Stimulated activated CD4-positive, alpha-beta T cell treated with anti-CD3 and anti-CD28 coated beads, Interleukin-1b, Interleukin-23, amount 100 ng/mL, for 48 hours (primary cell): ENCODE data around the gene JAKMIP1.

Source experiments
- DNase-seq: peaks from one replicate; pipeline ENCODE4 v3.0.0-alpha.2; 2020

Gene JAKMIP1

DNA sequence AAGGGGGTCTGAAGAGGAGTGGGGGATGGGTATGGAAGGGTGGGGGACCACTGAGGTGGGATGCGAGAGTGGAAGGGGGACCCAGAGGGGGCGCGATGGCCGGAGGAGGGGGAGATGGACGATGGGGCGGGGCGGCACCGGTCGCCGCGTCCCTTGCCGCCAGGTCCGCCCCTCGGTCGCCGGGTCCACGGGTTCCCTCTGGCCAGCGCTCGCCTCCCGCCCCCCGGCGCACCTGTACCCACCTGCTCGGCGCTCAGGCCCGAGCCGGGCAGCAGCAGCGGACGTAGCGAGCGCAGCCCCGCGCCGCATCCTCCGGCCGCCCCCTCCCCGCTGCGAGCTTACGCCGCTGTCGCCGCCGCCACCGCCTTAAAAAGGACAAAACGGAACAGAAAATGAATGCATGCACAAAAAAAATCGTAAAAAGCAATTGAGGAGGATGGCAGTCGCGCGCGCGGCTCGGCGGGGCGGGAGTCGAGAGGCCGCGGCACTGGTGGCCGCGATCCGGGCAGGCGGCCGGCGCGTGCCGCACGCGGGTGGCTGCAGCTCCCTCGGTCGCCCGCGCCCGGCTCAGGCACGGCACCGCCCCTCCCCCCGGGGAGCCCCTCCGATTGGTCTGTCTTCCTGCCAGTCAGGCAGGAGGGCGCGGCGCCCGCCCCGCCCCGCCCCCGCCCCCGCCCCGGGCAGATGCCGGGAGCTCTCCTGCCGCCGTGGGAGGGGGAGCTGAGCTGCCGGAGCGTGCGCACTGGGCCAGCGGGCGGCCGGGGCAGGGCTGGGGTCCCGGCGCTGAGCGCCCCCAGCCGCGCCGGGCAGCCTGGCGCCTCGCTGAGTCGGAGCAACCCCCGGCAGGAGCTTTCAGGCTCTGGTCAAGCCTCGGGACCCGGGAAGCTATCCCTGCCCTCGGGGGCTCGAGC is at the start of gene JAKMIP1:
TSS of gene JAKMIP1 (minus strand) at position 539 of the 911 bp plus-strand sequence. CDS start 87,699 bp downstream, outside the sequence.
- peak; percentile 83 for DNase-seq

DNA sequence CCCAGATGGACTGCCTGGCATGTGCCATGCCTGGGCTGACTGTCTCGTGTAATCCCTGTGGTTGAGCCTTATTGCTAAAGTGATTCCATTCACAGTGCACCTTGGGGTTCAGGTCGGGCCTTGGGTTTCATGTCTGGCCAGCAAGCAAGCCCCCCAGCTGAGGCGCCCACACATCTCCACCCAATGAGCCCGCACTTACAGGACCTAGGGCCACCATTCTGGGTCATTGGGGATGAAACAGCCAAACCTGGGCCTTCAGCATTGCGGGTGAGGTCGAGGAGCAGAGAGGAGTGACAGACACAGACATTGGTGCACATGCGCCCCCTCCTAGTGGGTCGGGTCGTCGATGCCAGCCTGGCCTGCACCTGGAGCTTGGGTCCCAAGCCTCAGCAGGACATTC is 48.0 kb upstream of the JAKMIP1 start:
- DNase-seq, result no peak

DNA sequence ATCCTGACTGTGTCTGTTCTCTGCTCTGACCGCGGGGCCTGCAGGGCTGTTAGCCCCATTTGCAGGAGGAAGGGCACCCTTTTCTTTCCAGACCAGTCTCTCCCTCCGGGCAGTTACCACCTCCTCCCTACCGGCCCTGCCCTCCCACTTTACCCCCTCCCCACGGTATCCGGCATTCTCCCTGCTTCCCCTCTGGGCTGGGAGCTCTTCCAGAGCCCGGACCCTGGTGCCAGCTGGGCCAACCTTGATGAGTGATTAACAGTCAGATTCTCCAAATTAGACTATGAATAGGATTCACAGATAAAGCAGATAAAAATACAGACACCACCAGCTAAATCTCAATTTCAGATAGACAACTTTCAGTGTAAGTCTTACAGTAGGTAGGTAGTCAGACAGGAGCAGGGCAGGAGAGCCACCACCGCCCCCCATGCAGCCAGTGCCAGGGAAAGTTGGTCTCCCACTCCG is 45.9 kb upstream of the JAKMIP1 start:
- no peak for DNase-seq

DNA sequence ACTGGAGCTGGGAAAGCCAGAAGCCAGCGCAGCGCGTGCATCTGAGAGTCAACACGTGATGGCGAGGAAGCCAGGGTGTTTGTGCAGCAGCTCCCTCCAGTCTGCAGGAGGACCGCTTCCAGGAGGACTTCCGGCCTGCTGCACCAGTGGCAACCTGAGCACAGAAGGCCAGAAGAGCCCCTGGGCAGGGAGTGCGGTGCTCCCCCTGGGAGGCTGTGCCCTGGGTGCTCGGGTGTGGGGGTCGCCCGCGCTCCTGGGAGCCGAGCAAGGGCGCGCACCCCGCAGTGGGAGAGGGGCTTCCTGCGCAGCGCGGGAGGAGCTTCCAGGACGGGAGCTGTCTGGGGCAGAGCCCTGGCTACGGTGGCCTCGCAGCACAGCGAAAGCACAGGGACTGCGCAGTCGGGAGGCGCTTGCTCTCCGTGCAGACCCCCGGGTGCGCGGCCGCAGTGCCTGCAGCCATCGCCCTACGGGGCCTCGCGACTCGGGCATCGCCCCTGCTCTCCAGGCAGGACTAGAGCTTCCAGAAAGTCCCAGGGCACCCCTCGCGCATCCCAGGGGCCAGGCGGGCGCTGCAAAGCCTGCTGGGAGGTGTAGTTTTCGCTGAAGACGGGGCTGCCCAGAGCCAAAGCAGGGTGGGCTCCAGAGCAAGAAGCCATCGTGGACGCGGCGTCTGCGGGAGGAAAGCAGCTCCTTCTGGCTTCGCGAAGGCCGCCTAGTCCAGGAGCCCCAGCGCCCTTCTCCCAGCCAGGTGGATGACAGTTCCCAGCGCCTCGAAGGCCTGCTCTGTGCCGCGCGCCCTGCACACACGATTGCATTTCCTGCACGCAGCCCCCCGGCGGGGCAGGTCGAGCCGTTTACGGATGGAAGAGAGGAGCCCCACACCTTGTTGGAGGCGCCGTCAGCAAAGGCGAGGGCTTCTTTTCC is 45.2 kb upstream of the JAKMIP1 start:
- no peak for DNase-seq

DNA sequence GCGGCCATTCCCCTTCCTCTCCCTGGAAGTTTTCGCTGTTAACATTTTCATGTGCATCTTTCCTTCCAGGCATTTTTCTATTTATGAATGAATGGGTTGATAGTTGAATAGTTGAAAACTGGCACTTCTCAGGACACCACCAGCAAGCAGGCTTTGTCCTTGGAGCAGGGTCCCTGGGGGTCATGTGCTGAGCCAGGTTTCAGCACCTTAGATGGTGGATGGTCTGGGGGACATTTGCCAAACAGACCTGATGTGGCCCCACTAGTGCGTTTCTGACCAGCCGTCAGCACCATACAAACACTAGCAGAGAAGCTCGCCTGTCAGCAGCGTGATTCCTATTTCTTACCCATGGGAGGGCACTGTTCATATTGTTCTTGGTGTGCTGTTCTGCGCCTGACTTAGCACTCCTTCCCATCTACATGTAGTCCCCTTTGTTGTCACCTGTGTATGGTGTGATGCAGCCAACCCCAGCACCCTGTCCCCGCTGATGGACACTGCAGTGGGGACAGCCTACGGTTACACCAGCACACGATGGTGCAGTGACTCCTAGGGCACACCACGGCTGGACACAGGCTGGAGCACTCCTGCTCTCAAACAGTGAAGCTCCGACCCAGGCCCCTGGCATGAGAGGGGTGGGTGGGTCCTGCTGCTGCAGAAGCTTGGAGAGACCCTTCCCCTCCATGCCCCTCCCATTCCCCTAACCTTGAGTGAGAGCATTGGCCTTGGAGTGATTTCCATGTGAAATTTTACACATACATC is 42.1 kb upstream of the JAKMIP1 start:
- DNase-seq, result no peak

DNA sequence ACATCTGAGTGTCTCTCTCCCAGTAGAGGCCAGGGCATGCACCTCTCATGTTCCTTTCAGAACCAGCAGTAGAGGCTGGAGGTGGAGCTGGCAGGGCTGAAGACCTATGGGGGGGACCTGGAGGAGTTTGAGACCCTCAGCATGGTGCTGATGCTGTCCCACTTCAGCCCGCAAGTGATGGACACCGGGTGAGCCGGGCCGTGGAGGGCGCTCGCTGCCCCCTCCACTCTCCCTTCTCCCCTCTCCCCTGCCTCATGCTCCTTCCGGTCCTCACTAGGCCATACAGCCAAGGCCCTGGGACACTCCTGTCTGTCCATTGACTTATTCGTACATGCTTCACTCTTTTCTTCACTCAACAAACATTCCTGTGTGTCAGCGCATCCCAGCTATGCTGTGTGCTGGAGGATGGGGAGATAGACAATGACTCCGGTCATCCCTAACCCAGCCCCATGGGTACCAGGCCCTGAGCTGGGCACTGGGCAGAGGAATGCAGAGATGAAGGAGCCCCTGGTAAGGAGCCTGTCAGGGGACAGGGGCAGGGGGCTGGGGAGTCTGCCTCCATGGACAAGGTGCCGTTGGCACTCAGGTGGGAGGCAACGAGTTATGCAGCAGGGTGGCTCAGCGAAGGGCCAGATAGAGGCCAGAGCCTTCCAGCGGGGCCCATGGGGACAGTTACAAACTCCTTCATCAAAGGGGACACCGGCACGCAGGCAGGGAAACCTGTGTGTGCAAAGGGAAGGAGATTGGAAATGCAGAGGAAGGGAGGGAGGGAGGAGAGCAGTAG is 40.9 kb upstream of the JAKMIP1 start:
- DNase-seq, result no peak

DNA sequence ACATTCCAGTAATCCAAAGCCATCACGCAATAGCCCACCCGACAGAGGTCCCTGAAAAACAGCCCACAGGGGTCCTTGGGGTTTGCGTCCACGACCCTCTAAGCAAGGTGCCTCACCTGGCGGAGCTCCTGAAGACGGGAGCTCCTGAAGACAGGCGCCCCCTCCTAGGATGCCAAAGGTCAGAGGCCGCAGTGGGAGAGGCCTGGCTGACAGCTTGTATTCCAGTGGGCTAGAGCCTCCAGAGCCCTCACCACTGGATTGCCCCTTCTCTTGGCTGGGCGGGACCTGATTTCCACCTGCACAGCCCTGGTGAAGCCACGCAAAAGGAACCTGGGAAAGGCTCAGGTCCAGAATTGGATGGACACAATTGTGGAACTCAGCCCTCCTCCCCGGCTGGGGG is 39.6 kb upstream of the JAKMIP1 start:
- no peak for DNase-seq

DNA sequence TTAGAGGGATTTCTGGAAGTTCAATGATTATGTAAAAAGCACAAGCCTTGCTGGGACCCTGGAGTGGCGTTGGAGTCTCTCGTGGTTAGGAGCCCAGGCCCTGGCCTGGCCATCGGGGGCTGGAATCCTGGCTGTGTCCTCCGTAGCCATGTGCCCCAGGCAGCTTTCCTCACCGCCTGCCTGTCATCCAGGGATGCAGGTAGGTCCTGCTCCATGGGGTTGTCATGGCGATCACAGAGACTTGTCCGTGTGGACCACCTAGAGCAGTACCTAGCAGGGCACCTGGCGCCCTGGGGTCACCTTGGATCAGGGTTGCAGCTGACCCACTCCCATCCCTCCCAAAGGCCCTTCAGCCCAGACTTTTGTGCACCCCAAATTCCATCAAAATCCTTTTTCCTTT is 39.1 kb upstream of the JAKMIP1 start:
- DNase-seq, result no peak

DNA sequence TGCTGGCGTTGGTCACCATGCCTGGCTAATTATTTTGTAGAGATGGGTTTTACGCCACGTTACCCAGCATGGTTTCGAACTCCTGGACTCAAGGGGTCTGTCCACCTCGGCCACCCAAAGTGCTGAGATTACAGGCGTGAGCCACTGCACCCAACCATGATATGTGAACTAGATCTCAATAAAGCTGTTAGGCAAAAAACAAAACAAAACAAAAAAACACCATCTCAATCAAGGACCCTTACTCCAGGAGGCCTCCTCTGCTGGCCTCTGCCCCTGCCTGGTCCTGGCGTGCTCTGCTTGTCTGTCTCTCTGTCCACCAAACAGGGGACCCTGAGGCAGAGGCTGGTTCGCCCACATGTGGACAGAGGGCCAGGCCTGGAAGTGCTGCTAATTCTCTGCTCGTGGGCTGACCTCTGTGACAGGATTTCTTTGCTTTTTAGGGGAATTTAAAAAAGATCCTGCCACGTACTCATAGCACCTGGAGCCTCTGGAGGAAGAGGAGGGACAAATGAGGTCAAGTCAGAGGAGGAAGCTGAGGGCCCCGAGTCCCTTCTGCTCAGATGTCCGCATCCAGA is 36.6 kb upstream of the JAKMIP1 start:
- DNase-seq, result no peak

DNA sequence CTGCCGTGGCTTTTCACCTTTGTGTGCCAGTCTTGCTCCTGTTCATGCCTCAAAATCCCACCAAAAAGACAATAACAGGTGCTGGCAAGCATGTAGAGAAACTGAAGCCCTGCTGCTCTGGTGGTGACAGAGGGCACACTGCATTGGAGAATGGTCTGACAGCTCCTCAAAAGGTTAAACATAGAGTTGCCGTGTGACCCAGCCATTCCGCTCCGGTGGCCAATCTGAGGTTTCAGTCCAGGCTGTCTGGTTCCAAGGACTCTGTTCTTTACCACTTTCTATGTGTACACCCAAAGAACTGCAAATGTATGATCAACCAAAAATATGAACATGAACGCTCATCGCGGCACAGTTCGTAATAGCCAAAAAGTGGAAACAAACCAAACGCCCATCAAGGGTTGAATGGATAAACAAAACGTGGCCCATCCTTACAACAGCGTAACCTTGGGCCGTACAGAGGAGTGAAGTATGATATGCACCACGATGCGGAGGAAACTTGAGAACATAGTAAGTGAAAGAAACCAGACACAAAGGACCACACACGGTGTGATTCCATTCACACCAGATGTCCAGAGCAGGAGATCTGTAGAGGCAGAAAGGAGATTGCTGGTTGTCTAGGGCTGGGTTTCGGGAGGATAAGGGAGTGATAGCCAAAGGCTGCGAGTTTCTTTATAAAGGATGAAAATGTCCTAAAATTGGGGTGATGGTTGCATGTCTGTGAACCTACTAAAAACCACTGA is 35.7 kb upstream of the JAKMIP1 start:
- DNase-seq, result no peak

DNA sequence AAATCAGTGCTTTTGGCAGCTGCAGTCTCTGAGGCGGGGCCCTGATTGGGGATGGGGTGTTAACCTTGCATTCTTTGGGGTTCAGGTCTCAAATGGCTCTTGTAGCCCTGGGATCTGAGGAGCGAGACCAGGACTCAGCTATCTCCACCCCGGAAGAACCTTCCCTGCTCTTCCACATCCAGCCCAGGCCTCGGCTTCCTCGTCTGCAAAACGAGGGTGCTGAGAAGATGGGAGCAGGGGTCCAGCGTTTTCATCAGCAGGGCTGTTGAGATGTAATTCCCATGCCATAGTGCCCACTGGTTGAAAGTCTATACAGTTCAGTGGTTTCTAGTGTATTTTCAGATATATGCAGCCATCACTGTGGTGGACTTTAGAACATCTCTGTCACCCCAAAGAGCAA is 34.7 kb upstream of the JAKMIP1 start:
- DNase-seq, result no peak

DNA sequence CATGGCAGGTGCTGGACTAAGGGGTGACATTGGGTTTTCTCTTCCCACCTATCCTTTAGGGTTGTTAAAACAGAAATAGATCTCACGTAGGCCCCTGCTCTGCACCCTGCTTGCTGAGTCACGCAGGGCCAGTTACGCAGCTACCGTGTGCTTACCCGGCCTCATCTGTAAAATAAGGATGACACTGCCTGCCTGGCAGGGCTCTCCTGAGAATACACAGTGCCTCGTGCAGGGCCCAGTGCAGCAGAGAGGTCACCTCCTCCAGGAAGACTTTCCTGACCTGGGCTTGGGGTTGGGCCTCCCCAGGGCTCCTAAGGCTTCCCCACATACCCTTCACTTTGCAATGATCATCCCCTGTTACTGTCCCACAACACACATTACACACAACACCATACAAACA is 33.6 kb upstream of the JAKMIP1 start:
- DNase-seq, result no peak

DNA sequence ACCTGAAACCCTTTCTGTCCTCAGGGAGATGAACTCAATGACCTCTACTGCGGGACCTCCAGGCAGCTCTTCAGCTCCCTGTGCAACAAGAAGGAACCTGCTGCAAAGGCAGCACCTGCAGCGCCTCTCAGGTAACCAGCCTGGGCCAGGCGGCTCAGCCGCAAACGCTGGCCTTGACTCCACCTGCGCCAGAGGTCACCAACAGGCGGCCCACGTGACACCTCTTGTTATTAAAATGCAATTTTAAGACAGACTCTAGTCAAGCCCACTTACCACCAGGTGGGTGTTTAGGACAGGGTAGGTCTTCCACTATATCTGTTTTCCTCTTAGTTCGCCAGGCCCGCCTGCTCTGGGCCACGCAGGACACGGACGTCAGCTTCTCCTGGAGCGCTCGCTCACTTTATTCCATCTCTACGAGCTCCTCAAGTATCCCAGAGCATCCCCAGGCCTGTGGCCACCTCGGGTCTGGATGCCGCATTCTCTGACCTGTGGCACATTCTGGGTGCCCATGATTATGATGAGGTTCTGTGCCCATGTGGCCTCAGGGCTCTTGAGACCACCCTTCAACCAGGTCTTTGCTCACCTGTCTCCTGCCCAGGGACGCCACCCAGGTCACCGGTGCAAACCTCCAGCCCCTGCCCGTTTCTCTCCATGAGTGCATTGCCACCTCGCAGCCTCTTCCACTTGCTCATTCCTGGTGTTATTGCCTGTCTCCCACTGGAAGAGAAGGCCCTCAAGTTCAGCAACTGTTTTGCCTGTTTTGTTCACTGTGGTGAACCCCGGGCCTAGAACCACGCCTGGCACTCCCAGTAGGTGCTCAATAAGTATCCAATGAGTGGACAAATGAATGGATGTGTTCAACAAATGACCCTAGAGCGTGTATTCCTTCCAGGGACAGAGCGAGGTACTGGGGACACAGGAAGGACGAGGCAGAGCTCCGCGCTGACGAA is 32.8 kb upstream of the JAKMIP1 start:
- no peak for DNase-seq

DNA sequence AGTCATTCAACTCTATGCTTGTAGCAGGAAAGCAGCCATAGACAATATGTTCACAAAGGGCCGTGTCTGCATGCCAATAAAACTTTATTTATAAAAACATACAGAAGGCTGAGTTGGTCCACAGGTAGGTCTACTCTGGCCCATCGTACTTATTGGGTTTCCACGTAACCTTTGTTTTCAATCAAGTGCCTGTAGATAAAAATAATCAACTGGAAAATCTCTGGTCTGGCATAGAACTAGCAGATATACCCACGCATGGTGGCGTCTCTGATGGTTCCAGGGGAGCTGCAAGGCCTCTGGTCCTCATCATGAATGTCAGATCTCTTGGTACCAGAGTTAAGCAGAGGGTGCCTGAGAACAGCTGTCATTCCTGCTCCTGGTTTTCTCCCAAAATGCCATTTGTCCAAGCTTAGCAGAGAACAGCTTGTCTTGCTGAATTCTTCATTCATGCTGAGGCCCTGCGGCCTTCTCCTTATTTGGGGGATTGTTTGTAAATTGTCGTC is 31.4 kb upstream of the JAKMIP1 start:
- no peak for DNase-seq

DNA sequence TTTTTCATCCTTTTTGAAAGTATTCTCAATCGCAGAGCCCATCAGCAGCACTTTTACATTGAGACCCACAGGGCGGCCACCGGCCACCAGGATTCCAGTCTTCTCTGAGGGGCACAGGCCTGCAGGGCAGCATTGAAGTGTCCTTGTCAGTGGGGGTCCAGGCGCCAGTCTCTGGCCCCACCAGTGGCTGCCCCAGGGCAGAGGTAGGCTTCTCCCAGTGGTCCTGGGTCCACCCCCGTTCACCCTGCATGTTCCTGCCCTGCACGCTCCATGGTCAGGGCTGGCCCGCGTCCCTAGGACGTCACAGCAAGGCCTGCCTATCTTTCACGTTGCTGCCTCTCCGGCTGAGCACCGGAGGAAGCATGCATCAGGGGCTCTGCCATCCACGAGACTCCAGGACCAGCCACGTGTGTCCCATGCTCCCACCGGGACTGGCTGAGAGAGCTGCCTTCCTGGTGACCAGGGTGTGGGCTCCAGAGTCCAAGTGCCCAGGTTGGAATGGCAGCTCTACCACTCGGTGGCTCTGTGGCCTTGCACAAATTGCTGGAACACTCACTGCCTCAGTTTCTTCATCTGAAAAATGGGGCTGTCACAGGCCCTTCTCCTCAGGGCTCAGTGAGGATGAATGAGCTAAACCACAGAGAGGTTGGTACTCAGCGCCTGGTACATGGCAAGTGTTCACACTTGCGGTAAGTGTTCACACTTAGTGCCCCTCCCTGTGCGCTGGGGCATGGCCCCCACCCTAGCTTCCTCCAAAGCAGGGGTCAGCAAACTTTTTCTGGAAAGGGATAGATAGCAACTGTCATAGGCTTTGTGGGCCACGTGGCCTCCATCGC is 30.7 kb upstream of the JAKMIP1 start:
- no peak for DNase-seq

DNA sequence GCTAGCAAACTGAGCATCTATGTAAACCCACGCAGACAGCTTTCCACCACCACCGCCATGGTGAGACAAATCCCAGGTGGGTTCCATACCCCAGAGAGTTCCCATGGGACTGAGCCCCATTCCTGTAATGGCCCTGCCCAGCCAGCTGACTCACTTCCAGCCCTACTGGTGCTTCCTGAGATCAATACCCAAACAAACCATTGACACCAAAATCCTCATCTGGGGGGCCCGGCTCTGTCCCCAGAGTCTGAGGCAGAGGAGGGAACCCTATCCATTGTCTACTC is 30.1 kb upstream of the JAKMIP1 start:
- no peak for DNase-seq

DNA sequence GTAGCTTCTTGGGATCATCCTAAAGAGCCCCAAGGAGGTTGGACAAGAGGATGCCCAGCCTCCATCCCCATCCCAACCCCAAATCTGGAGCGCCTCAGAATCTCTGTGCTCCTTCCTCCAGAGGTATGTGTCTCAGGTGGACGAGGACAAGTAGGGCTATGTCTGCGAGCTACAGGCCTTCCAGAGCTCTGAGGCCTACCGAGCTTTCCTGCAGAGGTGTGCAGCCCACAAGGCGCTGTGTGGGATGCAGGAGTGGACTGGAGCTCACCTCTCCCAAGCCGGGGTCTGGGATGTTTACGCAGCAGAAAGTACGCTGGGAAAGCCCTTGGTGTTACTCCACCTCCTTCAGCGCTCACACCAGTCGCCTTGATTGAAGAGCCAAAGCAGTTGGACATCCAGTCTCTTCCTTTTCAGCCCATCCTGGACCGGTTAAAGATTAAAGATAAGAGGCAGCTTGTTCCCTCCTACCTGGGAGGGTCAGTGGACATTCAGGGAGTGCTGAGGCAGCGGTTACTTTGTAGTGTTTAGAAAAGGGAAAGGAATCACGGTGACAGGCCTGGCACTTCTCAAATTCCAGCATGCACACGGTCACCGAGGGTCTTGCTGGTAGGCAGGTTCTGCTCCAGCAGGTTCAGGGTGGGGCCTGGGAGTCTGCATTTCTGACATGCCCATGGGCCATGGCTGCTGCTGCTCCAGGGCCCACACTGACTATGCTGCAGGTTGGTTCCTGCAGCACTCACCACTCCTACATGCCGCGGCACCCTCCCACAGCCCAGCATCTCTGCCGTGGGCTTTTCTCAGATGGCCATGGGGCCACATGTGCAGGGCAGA is 29.5 kb upstream of the JAKMIP1 start:
- no peak for DNase-seq

DNA sequence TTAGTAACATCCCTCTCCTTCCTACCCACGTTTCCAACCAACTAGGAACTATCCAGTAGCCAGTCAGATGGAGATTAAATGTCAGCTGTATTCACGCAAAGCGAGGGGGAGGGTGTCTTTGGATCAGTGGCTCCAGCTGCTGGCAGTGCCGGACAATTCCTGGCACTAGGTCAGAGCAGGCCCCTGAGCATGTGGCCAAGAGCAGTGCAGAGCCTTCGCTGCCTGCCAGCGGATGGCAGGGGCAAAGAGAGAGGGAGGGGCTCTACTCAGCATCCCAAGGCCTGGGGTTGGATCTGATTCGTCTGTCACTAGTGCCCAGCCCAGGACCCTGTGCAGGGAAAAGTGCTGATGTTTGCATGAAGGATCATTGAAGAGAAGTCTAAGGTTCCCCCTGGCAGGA is 28.7 kb upstream of the JAKMIP1 start:
- DNase-seq, result no peak
